Immature natural killer cell (primary cell): ENCODE data around the gene AHSG. TPM values are rescaled to one million over a fixed set of nuclear protein-coding genes. Genes with fewer than 3 reads are reported as not detected.
A peak's percentile ranks its signal among the peaks of the same experiment; 100 is the strongest.

ENCODE experiments used
- DNase-seq, 3 donors: peaks; one replicate each; pipeline ENCODE4 v3.0.0; 2022; ENCODE audit warnings: mixed read lengths in 1 of 3
- H3K27ac Mint-ChIP-seq, 6 donors: one replicate each; pipeline ENCODE4 v1.8.0; 2020; ENCODE audit warnings: mixed read lengths in 6 of 6, mild to moderate bottlenecking in 5 of 6, inconsistent platforms in 4 of 6, moderate library complexity in 3 of 6
- H3K27me3 Mint-ChIP-seq, 3 donors: one replicate each; pipeline ENCODE4 v1.8.0; 2020 to 2021; ENCODE audit warnings: low read depth in 3 of 3, mild to moderate bottlenecking in 3 of 3, mixed read lengths in 3 of 3, moderate library complexity in 3 of 3, inconsistent platforms in 1 of 3
- H3K36me3 Mint-ChIP-seq, 3 donors: one replicate each; pipeline ENCODE4 v1.8.0; 2020; ENCODE audit warnings: mixed read lengths in 3 of 3, inconsistent platforms in 2 of 3, mild to moderate bottlenecking in 2 of 3
- H3K4me1 Mint-ChIP-seq, 2 donors: one replicate each; pipeline ENCODE4 v1.8.0; 2020; ENCODE audit warnings: inconsistent platforms in 2 of 2, mild to moderate bottlenecking in 2 of 2, mixed read lengths in 2 of 2, moderate library complexity in 1 of 2
- H3K4me3 Mint-ChIP-seq, 5 donors: one replicate each; pipeline ENCODE4 v1.8.0; 2020; ENCODE audit warnings: mild to moderate bottlenecking in 5 of 5, mixed read lengths in 5 of 5, inconsistent platforms in 3 of 5, moderate library complexity in 3 of 5
- H3K9me3 Mint-ChIP-seq, 6 donors: one replicate each; pipeline ENCODE4 v1.8.0; 2020; ENCODE audit warnings: mild to moderate bottlenecking in 6 of 6, mixed read lengths in 6 of 6, inconsistent platforms in 4 of 6, moderate library complexity in 3 of 6
- polyA plus RNA-seq, 3 donors: library from polyadenylated mRNA; unstranded; fragments of 300-500 nt; fragmentation: Illumina TruSeq; gene quantifications; one replicate each; pipeline ENCODE4 v1.2.3, GENCODE V29; 2021

The AHSG gene
- polyA plus RNA-seq, 3 donors from 2014 or later, result not detected

DNA sequence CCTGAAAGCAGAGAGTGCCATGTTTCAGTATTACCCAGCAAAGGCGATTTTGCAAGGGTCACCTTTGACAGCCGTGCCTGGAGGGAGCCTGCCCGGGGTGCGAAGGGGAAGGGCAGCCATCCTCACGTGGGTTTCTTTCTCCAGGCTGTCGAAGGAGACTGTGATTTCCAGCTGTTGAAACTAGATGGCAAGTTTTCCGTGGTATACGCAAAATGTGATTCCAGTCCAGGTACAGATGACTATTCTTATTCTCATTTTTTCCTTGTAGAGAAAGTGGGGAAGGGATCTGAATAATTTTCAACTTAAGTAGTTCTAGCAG lies 3.4 kb downstream of the AHSG start:
- H3K27ac Mint-ChIP-seq, result no peak overlapping the region

DNA sequence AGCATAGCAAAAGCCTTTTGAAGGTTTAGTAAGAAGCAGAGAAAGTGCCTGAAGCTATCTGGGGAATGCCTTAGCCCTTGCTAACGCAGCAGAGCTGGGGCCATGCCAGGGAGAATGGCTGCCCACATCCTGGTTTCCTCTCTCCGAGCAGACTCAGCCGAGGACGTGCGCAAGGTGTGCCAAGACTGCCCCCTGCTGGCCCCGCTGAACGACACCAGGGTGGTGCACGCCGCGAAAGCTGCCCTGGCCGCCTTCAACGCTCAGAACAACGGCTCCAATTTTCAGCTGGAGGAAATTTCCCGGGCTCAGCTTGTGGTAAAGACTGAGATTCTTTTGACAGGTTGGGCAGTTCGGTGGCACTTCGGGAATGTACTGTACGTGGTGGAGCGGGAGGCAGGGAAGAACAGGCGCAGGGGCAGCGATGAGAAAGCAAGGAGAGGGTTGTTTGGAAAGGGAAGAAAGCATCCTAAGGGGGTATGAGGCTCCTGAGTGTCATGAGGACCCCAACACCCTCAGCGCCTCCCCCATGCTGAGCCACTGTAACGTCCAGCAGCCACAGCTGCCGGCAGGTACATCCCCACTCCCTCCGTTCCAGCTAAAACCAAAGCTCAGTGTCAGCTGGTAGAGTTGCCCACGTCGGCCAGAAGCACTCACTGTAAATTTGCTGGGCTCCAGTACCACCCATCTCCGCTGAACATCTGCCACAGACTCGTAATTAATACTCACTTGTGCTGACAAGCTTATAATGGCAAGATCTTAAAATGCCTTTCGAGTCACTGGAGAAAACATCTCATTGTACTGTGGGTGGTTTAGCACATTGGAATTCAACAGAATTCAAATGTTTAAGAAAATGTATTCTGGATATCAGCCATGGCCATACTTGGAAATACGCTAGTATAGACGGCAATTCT lies 4.4 kb downstream of the AHSG start:
- H3K4me1 Mint-ChIP-seq, result peaks cover 17 to 22% of the 10 kb centered on the region in 2 donors
- H3K27me3 Mint-ChIP-seq, result peaks cover 11 to 38% (median 16%) of the 10 kb centered on the region in 3 donors

More for the DNA sequence above, 3.4 kb downstream of the AHSG start:
- Mint-ChIP-seq H3K36me3 (peaks cover 0 to 3% (median 0%) of the 10 kb centered on the region in 3 donors), H3K4me1 (peaks cover 17 to 22% of the 10 kb centered on the region in 2 donors), H3K9me3 (no peaks in the 10 kb centered on the region), H3K27me3 (peaks cover 11 to 39% (median 16%) of the 10 kb centered on the region in 3 donors), H3K4me3 (no peak overlapping the region)
- DNase-seq, result no peak

DNA sequence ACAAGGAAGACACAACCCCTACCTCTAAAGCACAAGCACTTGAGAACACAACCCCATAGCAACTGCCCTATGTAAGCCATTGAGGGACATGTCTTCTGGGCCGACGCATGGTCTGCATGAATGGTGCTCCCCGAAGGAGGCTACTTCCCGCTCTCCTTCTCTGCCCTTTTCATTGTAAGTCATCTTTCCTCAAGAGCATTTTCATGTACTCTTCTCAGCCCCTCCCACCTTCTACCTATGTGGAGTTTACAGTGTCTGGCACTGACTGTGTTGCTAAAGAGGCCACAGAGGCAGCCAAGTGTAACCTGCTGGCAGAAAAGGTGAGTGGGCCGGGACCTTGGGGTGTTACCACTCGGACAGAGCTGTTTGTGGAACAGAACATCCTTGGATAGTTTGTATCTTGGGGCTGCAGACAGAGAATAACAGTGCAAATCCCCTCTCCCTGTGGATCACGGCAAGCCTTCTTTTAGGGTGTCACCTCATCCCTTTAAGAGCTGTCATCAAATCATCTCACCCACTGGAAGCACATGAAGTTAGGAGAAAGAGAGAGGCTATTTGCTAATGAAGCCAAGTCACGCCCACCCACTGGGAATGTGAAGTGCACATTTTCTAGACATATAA lies 5.6 kb downstream of the AHSG start:
- Mint-ChIP-seq H3K9me3 (no peaks in the 10 kb centered on the region), H3K4me1 (peaks cover 17 to 22% of the 10 kb centered on the region in 2 donors), H3K4me3 (no peak overlapping the region), H3K27me3 (peaks cover 11 to 33% (median 18%) of the 10 kb centered on the region in 3 donors), H3K36me3 (peaks cover 0 to 3% (median 0%) of the 10 kb centered on the region in 3 donors), H3K27ac (no peak overlapping the region)
- no peak for DNase-seq

More for the DNA sequence above, 4.4 kb downstream of the AHSG start:
- DNase-seq, result peak; percentile 70 to 79 (median 75)
- peak overlapping the region; percentile 31 to 74 (median 53) for H3K4me3 Mint-ChIP-seq
- H3K9me3 Mint-ChIP-seq, result no peaks in the 10 kb centered on the region
- H3K36me3 Mint-ChIP-seq, result peaks cover 0 to 3% (median 0%) of the 10 kb centered on the region in 3 donors
- H3K27ac Mint-ChIP-seq, result peak overlapping the region in 1 of 6 donors; percentile 32

DNA sequence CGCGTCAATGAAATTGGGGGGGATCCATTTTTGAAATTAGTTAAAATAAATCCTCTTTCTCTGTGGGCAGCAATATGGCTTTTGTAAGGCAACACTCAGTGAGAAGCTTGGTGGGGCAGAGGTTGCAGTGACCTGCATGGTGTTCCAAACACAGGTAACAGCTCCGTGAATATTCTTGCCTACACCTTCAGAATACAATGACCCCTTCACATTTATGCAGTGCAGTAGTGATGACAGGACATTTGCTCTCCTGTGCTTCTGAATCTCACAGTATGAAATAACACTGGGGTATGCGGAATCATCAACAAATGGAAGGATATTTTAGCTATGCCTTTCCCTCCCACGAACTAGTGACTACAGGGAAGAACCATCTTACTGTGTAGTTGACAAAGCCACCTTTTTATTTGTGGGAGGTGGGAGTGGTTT lies 6.9 kb downstream of the AHSG start:
- no peak overlapping the region for H3K4me3 Mint-ChIP-seq
- no peaks in the 10 kb centered on the region for H3K9me3 Mint-ChIP-seq
- no peak overlapping the region for H3K27ac Mint-ChIP-seq
- H3K4me1 Mint-ChIP-seq, result peaks cover 11 to 15% of the 10 kb centered on the region in 2 donors
- DNase-seq, result no peak
- peaks cover 0 to 2% (median 0%) of the 10 kb centered on the region in 3 donors for H3K36me3 Mint-ChIP-seq
- peaks cover 11 to 30% (median 18%) of the 10 kb centered on the region in 3 donors for H3K27me3 Mint-ChIP-seq

DNA sequence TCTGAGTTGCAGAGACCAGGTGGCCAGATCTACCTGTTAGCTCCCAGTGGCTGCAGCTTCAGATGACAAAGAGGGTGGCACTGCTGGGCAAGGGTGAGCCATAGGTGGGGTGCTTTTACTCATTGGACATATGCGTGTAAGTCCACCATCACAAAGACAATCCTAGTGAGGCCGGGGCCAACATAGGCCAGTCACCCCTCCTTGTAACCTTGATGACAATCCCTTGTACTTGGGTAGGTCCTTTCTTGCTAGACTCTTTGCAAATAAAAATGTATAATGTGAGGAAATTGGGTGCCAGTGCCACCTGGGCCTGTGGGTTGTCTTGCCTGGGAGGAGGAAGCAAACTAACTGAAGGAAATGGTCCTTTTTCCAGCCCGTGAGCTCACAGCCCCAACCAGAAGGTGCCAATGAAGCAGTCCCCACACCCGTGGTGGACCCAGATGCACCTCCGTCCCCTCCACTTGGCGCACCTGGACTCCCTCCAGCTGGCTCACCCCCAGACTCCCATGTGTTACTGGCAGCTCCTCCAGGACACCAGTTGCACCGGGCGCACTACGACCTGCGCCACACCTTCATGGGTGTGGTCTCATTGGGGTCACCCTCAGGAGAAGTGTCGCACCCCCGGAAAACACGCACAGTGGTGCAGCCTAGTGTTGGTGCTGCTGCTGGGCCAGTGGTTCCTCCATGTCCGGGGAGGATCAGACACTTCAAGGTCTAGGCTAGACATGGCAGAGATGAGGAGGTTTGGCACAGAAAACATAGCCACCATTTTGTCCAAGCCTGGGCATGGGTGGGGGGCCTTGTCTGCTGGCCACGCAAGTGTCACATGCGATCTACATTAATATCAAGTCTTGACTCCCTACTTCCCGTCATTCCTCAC lies 7.6 kb downstream of the AHSG start:
- Mint-ChIP-seq H3K27ac (no peak overlapping the region), H3K4me1 (peaks cover 9 to 11% of the 10 kb centered on the region in 2 donors), H3K36me3 (no peaks in the 10 kb centered on the region), H3K9me3 (no peaks in the 10 kb centered on the region), H3K27me3 (peaks cover 11 to 28% (median 17%) of the 10 kb centered on the region in 3 donors), H3K4me3 (no peak overlapping the region)
- no peak for DNase-seq

DNA sequence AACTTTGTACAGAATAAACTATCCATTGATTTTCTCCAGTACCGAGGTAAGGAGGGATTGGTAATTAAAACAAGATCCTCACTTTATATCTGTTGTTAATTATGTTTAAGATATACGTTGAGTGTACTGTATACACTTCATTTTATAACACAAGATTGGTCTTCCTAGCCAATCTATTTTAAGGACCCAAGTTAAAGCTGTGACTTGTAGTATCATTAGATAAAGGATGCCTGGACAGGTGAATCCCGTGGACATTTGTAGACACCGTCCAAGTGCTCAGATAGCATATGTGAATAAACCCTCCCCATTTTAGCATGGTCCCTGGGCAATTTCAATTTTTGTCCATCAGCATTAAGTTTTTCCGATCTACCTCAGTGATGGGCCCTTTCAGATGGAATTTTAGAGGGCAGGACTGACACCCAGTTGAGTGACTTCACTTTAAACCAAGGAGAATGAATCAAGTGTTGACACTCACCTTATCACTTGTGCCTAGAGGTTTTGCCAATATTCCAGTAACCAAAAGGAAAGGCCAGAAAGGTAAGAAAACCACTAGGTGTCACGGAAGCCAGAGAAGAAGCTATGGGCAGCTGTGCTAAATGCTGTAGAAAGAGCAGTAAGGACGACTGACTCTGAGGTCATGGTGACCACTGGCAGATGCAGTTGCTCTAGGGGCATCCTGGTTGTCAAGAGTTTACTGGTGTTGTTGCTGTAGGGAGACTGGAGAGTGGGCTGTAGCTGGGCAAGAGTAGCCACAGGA lies 9.2 kb downstream of the AHSG start:
- Mint-ChIP-seq H3K4me3 (no peak overlapping the region), H3K36me3 (no peaks in the 10 kb centered on the region), H3K9me3 (no peaks in the 10 kb centered on the region), H3K4me1 (peaks cover 5 to 6% of the 10 kb centered on the region in 2 donors), H3K27me3 (peaks cover 5 to 21% (median 9%) of the 10 kb centered on the region in 3 donors), H3K27ac (no peak overlapping the region)
- DNase-seq, result no peak

DNA sequence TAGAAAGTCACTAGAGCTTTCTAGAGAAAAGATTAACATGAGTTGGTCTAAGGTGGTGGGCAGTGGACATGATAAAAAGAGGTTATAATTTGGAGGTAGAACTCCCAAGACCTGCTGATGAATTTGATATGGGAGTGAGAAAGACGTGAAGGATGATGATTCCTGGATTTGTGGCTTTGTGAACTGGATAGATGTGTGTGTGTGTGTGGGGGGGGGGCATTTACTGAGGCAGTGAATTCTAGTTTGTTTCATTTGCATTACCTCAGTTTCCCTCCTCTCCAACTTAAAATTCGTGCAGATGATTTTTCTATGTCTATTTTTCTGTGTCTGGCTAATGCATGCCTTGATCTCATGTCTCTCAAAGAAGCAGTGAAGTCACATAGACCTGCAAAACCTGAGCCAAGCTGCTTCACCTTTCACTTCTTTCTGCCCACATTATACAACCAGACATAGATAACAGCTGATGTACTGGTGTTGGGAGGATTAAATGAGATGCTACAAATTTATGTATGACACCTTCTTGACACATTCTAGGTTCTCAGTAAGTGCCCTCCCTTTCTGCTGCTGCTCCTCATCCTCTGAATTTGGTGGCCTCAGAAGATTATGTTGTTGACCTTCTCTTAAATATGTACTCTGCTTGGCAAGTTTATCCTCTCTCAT lies 9.9 kb downstream of the AHSG start:
- Mint-ChIP-seq H3K4me3 (no peak overlapping the region), H3K27ac (no peak overlapping the region), H3K36me3 (no peaks in the 10 kb centered on the region), H3K4me1 (no peaks in the 10 kb centered on the region), H3K9me3 (no peaks in the 10 kb centered on the region), H3K27me3 (peaks cover 2 to 14% (median 7%) of the 10 kb centered on the region in 3 donors)
- no peak for DNase-seq

DNA sequence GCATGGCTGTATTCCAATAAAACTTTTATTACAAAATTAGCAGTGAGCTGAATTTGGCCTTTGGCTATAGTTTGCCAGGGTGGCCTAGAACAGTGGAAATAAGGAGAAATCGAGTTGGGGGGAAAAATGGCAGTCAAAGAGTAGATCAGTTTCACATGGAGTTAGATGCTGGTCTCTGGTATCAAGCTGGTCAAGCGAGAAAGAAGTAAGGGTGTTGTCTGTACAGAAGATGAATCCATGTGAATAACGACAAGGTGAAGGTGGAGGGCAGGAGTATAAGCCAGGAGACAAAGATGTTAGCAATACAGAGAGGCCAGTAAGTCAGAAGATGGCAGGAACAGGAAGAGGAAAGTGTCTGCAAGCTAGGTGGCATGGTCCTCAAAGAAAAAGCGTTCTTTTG lies 11.7 kb downstream of the AHSG start:
- no peak overlapping the region for H3K27ac Mint-ChIP-seq
- no peak for DNase-seq
- H3K4me3 Mint-ChIP-seq, result no peak overlapping the region
- no peaks in the 10 kb centered on the region for H3K9me3 Mint-ChIP-seq
- H3K36me3 Mint-ChIP-seq, result no peaks in the 10 kb centered on the region
- H3K4me1 Mint-ChIP-seq, result no peaks in the 10 kb centered on the region
- H3K27me3 Mint-ChIP-seq, result peaks cover 2 to 8% (median 6%) of the 10 kb centered on the region in 3 donors

DNA sequence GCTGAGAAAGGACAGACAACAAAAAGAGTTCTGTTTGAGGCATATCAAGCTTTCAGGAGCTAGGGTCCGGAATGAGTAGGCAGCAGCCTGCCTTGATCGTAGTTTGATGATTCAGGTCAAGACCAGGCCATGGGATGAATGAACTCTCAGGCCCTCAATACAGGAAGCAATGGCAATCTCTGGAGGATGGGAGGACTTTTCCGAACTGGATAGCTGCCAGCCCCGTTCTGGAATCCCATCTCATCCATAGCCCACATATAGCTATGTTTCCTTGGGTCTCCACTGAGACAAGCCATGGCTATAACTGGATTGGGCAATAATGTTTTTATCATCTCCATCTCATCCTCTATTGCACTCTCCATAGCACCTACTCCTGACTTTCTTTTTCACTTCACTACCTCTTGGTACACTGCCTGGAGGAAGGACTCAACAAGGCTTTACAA lies 12.8 kb downstream of the AHSG start:
- H3K4me3 Mint-ChIP-seq, result no peak overlapping the region
- no peaks in the 10 kb centered on the region for H3K4me1 Mint-ChIP-seq
- H3K27ac Mint-ChIP-seq, result no peak overlapping the region
- no peaks in the 10 kb centered on the region for H3K36me3 Mint-ChIP-seq
- DNase-seq, result no peak
- peaks cover 2 to 8% (median 6%) of the 10 kb centered on the region in 3 donors for H3K27me3 Mint-ChIP-seq
- no peaks in the 10 kb centered on the region for H3K9me3 Mint-ChIP-seq

DNA sequence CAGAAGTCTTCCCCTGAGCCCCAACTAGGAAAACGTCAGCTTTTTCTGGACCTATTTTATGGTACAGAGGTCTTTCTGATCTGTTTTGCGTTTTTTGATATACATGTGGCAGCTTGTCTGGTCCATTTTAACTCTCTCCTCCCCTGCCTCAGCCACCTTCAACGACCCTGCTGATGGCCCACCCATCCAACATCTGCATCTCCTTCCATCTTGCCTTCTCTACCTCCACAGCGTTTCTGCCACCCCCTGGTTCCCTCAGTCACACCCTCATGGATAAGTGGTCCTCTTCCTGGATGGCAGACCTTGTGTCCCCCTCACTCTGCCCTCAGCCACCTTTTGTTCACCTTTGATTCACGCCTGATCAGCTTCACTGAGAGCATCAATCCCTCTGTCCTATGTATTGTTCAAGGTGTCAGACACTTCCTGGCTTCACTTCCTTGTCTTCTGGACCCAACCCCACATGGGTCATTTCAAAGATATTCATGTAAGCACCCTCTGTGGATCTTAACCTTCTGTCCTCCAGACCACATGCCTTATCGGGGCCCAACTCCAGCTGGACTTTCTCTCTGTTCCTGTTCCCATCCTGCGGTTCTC lies 13.5 kb downstream of the AHSG start:
- Mint-ChIP-seq H3K4me3 (no peak overlapping the region), H3K4me1 (no peaks in the 10 kb centered on the region), H3K36me3 (no peaks in the 10 kb centered on the region), H3K9me3 (no peaks in the 10 kb centered on the region), H3K27me3 (peaks cover 2 to 7% (median 3%) of the 10 kb centered on the region in 3 donors), H3K27ac (no peak overlapping the region)
- DNase-seq, result no peak

DNA sequence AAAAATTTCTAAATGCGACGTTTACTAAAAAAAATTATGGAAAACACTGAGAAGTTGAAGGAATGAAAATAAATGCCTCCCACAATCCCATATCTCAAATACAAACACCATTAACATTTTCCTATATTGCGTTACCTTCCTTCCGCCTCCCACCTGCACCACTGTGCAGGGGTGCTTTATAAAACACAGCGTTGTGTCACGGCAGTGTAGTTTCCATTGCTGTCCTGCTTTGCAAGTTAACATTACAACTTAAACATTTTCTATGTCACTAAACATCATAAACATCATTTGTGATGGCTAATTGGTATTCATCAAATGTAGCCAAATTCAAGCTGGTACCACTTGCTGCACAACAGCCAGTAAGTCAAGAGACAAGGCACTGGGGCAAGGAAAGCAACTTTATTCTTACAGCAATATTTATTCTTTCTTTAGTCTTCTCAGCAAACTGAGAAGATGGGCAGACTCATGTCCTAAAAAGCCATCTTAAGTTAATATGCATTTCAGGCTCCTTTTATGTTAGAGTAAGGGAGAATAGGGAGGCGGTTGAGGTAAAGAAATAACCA lies 15.1 kb downstream of the AHSG start:
- no peak overlapping the region for H3K27ac Mint-ChIP-seq
- H3K9me3 Mint-ChIP-seq, result no peaks in the 10 kb centered on the region
- H3K4me1 Mint-ChIP-seq, result no peaks in the 10 kb centered on the region
- H3K27me3 Mint-ChIP-seq, result peaks cover 0 to 5% (median 0%) of the 10 kb centered on the region in 3 donors
- no peak for DNase-seq
- H3K36me3 Mint-ChIP-seq, result no peaks in the 10 kb centered on the region
- no peak overlapping the region for H3K4me3 Mint-ChIP-seq

DNA sequence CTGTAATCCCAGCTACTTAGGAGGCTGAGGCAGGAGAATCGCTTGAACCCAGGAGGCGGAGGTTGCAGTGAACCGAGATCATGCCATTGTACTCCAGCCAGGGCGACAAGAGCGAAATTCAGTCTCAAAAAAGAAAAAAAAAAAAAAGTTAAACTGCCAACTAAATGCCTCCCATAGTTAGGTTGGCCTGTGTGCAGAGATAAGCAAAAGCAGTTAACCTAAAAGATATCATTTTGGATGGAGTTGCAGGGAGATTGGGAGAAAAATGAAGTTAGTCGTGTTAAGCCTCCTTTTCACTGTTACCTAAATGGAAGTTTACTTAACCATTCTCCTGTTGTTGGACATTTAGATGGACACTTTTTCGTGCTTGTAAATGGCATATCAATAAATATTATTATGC lies 15.9 kb downstream of the AHSG start:
- H3K4me1 Mint-ChIP-seq, result no peaks in the 10 kb centered on the region
- H3K4me3 Mint-ChIP-seq, result no peak overlapping the region
- no peaks in the 10 kb centered on the region for H3K9me3 Mint-ChIP-seq
- H3K36me3 Mint-ChIP-seq, result no peaks in the 10 kb centered on the region
- peaks cover 0 to 5% (median 0%) of the 10 kb centered on the region in 3 donors for H3K27me3 Mint-ChIP-seq
- DNase-seq, result no peak
- H3K27ac Mint-ChIP-seq, result no peak overlapping the region
